Fibroblast of upper back skin (primary cell): ENCODE results near the gene DPM1.

Source experiments
- DNase-seq: peaks from one replicate; pipeline ENCODE4 v3.0.0-alpha.2; 2013

Gene DPM1

DNA sequence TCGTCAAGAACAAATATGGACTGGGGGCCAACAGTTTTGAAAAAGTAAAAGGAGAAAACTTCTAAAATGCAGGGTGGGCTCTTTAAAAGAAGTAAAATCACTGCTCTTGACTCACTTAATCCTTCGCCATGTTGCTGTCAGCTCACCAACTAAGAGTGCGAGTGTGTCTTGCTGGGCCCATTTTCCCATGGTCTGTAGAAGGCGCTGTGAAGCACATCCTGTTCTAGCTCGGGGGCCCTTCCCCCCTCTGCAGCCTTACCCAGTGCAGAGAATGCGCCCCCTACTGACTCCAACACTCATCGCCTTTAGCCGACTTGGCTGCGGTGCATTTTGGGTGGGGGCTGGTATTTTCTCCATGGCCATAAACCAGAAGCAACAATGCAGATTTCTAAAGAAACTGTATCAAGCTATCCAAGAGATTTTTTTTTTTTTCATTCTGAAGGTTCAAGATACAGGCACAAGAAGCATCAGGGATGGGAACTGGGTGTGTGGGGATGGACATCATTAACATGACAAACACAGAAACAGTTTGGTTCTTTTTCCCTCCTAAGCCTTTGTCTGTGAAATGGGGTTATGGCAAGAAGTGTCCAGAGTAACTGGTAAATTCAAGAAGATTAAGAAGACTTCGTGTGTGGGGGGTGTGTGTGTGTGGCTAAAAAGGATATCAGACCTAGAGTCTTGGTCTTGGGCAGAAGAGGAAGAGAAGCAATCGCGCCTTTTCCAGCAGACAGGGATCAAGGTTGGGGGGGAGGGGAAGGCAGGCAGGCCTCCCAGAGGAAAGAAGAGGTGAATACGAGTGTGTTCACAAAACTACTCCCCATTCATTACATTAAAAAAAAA lies 28.8 kb downstream of the DPM1 start:
- DNase-seq: peak; percentile 96

DNA sequence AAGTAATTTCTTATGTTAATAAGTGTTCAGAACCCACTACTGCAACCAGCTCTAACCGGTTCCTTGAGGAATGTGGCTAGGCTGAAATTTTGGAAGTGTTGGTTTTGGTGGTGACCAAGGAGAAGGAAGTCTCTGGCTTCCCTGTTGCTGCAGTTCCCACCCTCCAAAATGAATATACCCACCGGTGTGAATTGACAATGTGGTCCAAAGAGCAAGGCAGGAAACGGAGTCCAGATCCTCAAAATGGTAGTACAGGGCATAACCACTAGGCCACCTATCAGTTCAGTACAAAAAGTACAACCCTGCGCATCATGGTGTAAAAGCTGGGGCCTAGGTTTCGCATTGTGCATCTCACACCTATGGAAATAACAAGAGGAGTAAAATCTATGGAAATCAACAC lies 29.9 kb downstream of the DPM1 start:
- no peak for DNase-seq

DNA sequence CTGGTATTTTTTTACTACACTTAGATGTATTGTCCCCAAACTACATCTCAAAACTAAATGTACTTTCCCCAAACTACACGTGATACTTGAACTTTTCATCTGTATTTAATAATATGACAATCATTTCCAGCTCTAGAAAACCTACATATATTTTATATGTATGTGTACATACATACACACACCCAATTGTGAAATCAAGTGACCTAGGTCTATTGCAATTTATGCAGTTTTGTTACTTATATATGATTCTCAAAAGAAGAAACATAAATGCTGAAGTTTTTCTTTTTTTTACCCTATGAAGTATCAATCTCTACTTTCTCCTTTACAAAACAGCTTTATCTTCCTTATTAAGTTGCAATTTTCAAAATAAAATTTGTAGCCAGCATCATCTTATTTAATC lies 31.8 kb downstream of the DPM1 start:
- no peak for DNase-seq

DNA sequence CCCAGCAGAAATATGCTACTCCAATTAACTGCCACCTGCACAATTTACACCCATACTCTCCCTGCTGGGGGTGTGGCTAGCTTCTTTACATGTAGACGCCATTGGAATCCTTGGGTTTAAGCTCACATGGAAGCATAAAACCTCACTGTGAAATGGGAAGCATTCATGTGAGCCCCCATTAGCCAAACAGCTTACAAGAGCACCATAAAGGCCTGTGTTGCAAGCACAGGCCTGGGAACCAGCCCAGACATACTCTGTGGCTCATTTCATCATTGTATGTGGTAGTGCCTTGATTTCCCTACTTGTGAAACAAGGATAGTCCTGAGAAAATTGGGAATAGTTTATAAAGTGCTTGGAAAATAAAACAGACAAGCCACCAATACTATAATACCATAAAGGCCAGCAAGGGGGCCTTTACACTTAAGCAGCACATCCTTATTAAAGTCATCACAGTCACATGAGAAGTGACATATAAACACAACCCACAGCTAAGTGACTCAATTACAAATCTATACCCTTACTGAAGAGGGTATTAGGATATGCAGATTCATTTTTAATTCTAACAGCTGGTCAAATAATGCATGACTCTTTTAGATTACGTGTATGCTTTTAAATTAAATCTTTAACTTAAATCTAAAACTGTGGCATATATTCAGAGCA lies 33.9 kb downstream of the DPM1 start:
- DNase-seq: no peak

DNA sequence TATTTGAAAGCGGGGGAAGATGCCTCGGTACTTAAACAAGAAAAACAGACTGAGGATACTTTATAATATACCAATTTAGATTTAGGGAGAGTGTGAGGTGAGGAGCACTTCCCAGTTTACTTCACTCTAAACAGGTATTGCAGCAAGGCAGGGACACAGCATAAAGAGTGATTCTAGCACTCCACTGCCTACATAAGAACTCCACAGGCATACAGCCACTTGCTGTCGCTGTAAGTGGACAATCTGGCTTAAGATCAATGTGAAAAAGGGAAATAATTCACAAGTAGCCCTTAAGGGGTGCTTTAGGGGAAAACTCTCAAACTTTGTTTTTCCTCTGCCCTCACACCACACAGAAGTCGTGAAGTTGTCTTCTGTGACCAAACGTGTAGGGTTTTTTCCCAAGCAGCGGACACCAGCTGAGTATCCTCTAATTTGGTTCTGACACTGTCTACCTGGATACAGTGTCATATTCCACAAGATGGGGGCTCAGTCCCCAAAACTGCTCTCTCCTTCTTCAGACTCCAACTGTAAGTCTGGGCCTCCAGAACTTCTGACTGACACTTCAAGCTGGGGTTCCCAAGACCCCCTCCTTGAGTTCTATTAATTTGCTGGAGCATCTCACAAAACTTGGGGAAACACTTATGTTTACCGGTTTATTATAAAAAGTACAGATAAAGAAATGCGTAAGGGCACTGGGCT lies 36.4 kb downstream of the DPM1 start:
- DNase-seq: no peak

DNA sequence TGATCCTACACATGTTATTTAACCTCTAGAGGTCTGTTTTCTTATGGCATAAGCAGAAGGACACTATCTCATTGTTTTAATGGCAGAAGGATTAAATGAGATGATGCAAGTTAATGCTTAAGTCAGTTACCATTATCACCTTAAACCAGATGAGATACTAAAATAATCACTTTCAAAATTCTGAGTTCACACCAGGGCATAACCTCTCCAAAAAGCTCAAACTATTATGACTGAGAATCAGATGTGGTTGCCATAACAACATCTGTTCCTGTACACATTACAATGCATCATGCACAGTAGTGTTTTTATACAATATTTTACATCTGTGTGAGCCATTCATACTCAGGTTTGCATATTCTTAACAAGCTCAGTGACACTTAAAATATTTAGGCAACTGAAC lies 37.3 kb downstream of the DPM1 start:
- no peak for DNase-seq

DNA sequence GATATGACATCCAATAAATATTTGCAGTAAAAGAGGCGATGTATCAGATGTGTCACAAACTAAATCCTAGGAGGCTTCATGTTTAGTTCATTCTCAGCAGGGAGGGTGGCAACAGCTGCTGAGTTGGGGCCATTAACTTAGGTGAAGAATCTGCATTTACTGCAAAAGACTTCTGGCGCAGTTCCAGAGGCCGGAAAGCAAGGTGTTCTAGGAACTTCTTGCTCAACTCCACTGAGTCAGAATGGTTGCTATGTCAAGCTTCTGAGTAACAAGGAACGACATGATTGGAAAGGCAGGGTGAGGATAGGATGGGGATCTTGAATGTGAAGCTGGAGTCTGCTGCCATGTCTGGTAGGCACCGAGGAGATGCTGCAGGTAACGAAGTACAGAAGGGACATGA lies 38.8 kb downstream of the DPM1 start:
- peak; percentile 61 for DNase-seq

DNA sequence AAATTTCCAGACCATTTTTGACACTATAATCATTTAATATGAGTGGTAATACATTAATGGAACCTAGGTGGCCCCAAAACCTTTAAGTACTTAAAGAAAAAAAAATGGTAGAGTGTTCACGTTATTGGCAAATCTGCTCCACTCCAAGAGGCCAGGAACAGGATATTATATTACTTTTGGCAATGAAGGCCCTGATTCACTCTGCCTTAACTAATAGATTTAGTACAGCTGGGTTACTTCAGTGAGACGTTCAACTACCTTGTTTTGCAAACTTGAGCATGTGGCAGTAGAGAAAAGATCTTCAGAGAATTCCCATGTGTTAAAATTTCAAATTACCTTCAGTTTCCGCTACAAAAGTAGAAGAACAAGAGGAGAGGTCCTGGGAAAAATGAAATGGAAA lies 39.9 kb downstream of the DPM1 start:
- peak; percentile 54 for DNase-seq

DNA sequence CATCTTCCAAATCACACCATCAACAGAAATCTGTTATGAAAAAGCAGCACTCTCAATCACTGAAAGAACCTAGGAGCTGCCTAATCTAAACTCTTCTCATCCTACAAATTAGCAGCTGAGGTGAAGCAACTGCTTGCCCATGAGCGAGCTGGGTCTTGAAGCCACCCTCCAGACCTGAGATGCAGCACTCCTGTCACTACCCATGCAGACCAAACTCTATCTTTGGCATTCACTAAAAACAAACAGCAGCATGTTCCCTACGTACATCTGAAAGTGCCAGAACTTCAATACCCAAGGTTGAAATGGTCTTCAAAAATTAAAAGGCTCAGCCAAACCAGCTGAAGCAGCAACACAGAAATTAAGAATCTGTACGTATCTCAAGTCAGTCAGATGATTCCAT lies 41.4 kb downstream of the DPM1 start:
- no peak for DNase-seq

DNA sequence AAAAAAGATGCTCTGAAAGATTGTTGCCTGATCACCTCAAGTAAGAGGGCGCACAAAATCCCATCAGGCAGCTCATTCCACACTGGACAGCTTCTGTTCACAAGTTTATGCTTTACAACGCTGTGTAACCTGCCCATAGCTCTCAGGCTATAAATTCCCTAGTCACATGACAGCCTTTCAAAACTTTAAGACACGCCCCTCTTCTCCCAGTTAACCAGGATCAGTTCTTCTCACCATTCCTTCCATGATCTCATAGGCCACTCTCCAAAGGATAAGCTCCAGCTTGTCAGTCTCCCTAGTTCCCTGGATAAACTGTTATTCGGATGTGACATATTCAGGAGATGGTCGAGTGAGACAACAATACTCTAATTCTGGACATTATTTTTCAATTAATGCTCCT lies 42.1 kb downstream of the DPM1 start:
- DNase-seq: peak; percentile 39

DNA sequence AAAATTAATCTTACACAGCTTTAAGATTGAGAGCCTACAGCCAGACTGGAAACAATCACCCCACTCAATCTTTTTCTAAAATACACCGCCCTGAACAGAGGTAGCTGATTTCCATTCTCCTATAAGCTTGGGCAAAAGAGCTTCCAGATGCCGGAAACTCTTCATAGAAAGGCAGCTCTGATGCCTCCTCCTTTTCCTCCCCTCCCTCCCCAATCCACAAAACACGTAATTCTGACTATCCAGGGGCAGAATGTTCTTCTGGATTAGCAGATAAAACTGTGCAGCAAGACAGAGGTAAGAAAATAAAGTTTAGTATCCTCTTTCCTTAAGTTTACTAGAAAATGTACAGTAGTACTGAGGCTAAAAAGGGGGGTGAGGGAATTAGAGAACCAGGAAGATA lies 42.9 kb downstream of the DPM1 start:
- DNase-seq: peak; percentile 50

DNA sequence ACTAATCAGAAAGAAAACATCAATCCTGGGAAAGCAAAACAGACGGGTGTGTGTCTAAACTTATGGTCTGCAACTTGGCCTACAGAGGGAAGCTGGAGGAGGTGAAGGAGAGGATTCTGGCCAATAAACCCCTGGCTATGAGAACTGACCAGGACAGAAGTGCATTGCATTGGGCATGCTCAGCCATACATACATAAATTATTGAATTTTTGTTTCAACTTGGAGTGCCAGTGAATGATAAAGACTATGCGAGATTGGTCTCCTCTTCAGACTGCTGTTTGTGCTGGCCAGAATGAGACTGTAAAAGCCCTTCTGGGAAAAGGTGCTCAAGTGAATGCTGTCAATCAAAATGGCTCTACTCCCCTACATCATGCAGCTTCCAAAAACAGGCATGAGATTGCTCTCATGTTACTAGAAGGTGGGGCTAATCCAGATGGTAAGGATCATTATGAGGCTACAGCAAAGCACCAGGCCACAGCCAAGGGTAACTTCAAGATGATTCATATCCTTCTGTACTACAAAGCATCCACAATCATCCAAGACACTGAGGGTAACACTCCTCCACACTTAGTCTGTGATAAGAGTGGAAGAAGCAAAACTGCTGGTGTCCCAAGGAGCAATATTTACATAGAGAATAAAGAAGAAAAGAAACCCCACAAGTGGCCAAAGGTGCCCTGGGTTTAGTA lies 44.5 kb downstream of the DPM1 start:
- peak; percentile 80 for DNase-seq

DNA sequence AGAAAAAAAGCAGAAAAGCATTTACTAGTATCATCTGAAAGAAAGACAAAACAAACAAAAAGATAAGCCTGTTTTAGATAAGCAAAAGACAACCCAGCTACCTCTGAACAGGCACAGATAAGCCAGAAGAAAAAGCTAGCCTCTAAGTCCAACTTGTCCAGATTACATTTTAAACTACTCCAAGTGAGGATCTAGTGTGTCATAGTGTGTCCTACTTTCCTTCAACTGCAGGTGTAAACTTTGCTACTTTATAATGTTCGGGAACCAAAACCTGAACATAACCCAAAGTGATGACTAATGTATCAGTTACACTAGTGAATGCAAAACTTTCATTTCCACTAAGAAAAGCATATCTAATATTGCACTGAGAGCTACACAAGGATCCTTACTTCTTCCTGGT lies 46.6 kb downstream of the DPM1 start:
- DNase-seq: no peak

DNA sequence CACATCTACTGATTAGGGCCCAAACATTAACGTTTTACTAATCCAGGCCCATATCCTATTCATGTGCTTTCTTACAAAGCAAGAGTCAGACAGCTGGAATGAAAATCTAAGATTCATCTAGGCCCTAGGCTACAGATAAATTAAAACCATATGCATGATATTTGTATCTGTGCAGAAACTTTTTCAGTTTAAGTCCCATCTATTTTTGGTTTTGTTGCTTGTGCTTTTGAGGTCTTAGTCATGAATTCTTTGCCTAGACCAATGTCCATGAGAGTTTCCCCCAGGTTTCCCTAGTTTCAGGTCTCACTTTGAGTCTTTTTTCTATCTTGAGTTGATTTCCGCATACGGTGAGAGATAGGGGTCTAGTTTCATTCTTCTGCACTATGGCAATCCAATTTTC lies 47.3 kb downstream of the DPM1 start:
- DNase-seq: peak; percentile 90

DNA sequence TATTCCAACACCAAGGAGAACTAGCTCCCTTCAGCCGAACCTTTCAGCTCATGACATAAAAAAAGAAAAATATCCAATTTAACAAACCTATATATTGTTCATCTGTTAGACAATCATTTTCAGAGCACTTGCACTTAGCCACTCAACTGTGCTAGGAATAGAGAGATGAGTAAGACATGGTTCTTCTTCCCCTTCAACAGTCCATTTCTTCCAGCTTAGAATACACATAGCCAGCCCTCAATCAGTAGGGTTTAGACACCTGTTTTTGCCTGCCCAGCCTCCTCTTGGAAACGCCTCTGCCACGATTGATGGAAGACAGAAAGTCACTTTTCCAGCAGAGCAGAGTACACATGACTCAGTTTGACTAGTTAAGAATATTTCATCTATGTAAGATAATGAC lies 48.9 kb downstream of the DPM1 start:
- no peak for DNase-seq

DNA sequence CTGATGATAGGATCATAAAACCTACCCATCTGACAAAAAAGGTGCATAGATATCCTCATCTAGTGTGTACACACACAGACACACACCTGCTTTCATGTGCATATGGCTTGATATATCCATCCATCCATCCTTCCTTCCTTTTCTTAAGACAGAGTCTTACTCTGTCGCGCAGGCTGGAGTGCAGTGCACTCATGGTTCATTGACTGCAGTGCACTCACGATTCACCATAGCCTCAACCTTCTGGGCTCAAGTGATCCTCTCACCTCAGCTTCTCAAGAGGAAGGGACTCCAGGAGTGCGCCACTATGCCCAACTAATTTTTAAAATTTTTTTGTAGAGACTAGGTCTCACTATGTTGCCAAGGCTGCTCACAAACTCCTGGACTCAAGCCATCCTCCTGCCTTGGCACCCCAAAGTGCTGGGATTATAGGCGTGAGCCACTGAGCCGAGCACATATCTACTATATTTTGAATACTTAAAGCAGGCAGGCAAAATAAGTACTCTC lies 54.2 kb downstream of the DPM1 start:
- DNase-seq: no peak

DNA sequence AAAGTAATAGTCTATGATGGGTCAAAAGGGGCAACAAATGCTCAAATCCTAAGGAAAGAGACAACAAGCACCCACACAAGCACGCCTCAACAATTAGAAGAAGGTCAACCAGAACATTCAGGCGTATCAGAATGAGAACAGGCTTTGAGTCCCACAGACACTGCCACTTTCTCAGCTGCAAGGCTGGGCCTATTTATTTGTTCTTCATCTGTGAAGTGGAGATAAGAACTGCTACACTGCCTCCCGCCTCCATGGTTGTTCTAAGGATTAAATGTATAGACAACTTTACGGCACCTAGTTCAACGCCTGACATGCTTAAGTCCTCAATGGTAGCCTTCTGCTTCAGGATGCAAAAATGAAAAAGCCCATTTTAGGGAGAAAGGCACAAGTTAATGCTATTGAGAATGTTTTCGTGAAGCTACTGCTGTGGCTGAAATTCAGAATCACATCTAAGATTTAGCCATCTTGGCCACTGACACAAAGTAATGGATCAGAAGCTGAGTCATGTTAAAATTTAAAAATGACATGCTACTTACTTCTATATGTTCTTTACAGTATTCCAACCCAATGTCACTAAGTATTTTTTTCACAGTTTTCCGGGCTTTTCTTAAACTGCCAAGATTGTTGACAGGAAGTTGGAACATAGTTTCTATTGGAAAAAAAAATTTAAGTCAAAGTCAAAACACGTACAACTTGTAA lies 54.8 kb downstream of the DPM1 start:
- DNase-seq: no peak

DNA sequence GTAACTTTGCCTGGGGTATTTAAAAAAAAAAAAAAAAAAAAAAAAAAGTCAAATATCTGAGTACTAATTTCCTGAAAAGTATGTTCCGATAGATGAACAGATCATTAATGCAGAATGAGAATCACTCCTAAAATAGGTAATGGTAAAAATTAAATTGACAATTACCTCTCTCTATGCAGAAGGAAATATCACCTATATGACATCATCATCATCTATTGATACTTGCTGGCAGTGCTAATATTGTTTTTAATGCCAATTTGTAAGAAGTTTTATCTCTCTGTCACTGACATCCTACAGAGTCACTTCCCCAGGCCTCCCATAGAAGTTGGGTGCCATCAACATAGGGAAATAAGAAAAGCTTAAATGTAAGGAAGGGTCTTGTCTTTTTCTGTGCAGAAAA lies 57.0 kb downstream of the DPM1 start:
- no peak for DNase-seq

DNA sequence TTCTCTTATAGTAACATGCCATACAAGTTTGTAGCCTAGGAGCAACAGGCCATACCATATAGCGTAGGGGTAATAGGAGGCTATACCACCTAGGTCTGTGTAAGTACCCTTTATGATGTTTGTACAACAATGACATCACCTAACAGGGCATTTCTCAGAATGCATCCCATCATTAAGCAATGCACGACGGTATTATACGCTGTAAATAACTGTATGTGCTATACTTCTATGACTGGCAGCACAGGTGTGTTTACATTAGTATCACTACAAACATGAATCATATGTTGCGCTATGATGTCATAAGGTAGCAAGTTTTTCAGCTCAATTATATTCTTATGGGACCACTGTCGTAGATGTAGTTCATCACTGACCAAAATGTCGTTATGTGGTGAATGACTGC lies 58.1 kb downstream of the DPM1 start:
- DNase-seq: no peak

DNA sequence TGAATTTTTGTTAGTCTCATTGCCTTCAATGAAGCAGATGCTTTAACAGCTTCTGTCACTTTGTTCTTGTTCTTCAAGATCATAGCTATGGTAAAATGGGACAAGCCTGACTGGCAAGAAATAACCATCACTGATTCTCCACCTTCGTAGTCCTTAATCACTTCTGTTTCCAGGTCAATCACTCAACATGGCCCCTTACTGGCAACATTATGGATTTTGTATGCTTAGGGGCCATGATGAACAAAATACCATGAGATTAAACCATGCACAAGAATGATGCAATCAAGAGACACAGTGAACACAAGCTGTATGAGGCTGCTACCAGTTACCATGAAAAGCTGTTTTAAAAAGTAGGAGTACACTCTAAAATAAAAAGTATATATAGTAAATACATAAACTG lies 59.9 kb downstream of the DPM1 start:
- DNase-seq: peak; percentile 54

DNA sequence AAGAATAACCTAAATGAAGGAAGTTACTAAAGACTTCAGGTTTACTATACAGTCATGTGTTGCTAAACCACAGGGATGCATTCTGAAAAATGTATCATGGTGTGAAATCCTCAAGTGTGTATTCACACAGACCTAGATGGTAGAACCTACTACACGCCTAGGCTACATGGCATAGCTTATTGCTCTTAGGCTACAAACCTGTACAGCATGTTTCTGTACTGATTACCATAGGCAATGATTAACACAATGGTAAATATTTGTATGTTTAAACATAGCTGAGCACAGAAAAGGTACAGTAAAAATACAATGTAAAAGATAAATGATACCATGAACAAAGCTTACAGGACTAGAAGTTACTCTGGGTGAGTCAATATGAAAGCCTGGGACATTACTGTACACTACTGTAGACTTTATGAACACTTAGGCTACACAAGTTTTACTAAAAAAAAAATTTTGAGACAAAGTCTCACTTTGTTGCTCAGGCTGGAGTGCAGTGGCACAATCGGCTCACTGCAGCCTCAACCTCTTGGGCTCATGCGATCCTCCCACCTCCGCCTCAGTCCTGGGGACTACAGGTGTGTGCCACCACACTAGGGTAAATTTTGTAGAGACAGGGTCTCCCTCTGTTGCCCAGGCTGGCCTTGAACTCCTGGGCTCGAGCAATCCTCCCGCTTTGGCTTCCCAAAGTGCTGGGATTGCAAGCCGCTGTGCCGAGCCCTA lies 63.1 kb downstream of the DPM1 start:
- DNase-seq: no peak

DNA sequence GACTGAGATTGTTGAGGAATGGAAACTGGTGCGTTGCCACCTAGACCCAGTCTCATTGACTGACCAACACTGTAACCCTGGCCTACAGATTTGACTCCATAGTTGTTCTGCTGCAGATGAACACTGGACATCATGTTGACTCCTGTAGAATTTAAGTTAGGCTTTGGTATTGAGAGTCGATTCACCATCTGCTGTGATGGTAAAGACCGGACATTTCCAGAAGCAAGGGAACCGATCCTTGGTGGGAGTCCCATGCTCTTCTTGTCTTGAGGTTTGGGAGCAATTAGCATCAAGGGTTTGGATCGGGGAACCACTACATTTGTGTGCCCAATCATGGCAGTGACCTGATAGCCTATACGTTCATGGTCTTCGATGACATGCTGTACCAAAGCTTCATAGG lies 64.7 kb downstream of the DPM1 start:
- no peak for DNase-seq
